Measurements from ENCODE around the gene ENC1. TPM values are rescaled to one million over a fixed set of nuclear protein-coding genes. Genes with fewer than 3 reads are reported as not detected.

The ENC1 gene
- total RNA-seq, 1 donor from 2014 or later = 3.8 TPM

DNA sequence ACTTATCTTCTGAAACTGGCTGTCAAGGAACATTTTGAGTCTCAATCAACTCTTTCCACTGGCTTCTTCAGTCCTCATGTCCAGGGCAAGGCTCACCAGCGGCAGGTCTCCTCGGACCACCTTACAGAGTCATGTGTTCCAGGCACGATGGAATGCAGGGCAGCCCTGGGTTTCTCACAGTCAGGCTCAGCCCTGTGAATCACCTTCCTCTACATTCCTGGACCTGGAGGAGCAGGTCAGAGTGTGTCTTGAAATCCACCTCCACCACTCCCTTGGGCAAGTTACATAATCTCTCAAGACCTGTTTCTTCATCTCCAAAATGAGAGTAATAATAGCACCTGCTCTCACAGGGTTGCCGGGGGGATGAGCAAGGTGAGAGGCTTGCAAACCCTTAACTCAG is 16.0 kb downstream of the ENC1 start:
- Histone ChIP-seq H3K9me3 (replicated peaks) (no peaks in the 10 kb centered on the region), H3K4me3 (no peak overlapping the region), H3K27me3 (ENCODE audit: low read depth) (peaks cover 22% of the 10 kb centered on the region), H3K36me3 (peaks cover 14% of the 10 kb centered on the region), H3K4me1 (no peaks in the 10 kb centered on the region), H3K27ac (replicated peaks) (no peak overlapping the region)
- TF ChIP-seq, protein P1, sequence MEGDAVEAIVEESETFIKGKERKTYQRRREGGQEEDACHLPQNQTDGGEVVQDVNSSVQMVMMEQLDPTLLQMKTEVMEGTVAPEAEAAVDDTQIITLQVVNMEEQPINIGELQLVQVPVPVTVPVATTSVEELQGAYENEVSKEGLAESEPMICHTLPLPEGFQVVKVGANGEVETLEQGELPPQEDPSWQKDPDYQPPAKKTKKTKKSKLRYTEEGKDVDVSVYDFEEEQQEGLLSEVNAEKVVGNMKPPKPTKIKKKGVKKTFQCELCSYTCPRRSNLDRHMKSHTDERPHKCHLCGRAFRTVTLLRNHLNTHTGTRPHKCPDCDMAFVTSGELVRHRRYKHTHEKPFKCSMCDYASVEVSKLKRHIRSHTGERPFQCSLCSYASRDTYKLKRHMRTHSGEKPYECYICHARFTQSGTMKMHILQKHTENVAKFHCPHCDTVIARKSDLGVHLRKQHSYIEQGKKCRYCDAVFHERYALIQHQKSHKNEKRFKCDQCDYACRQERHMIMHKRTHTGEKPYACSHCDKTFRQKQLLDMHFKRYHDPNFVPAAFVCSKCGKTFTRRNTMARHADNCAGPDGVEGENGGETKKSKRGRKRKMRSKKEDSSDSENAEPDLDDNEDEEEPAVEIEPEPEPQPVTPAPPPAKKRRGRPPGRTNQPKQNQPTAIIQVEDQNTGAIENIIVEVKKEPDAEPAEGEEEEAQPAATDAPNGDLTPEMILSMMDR (IDR thresholded peaks at IDR 0.05; ENCODE audit: borderline replicate concordance) = no peak
- intact Hi-C loops (cut with micrococcal nuclease) = no loop called here
- no peak for DNase-seq

- peaks cover 8% of the 10 kb centered on the region for H3K36me3 ChIP-seq
- no peaks in the 10 kb centered on the region for H3K4me1 ChIP-seq
- peaks cover 22% of the 10 kb centered on the region for H3K27me3 ChIP-seq (ENCODE audit: low read depth)
- no peak for DNase-seq
- TF ChIP-seq, protein P1 (IDR thresholded peaks at IDR 0.05; ENCODE audit: borderline replicate concordance) = no peak
- intact Hi-C loops (cut with micrococcal nuclease) = no loop called here
- H3K4me3 ChIP-seq = no peak overlapping the region
- no peaks in the 10 kb centered on the region for H3K9me3 ChIP-seq (replicated peaks)
- H3K27ac ChIP-seq (replicated peaks) = no peak overlapping the region
These were observed 16.6 kb downstream of the ENC1 start for GRCh38 chr5:74623748-74624408.

DNA sequence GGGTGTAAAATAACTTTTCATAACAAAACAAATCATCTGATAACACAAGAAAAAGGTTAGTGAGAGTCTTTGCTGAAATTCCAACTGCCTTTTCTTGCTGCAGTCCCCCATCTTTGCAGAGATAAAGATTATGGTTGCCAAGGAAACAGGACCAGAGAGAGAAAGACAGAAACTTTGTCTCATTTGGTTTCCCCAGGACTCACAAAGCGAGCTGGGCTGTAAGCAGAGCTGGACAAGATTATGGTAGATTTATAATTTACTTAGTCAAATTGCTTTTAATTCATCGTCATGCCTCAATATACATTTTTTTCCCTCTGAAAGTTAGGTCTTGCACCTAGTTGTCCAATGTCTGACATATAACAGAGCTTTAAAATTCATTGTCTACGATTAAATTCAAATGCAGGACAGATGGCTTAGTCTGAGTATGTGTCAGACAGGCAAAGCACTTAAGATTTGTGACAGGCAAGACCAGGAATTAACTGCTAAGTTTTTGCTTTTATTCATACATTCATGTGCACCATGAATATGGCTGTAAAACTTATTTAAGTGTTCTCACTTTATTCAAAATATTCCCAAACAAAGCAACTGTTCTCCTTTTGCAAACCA is 17.4 kb downstream of the ENC1 start:
- peaks cover 22% of the 10 kb centered on the region for H3K27me3 ChIP-seq (ENCODE audit: low read depth)
- H3K4me3 ChIP-seq = no peak overlapping the region
- no peak overlapping the region for H3K27ac ChIP-seq (replicated peaks)
- no peaks in the 10 kb centered on the region for H3K4me1 ChIP-seq
- H3K36me3 ChIP-seq = peaks cover under 1% of the 10 kb centered on the region
- no peaks in the 10 kb centered on the region for H3K9me3 ChIP-seq (replicated peaks)
- intact Hi-C loops (cut with micrococcal nuclease) = no loop called here
- no peak for DNase-seq
- TF ChIP-seq, protein P1 (IDR thresholded peaks at IDR 0.05; ENCODE audit: borderline replicate concordance) = no peak

- Histone ChIP-seq H3K9me3 (replicated peaks) (no peaks in the 10 kb centered on the region), H3K36me3 (no peaks in the 10 kb centered on the region), H3K4me1 (no peaks in the 10 kb centered on the region), H3K27me3 (ENCODE audit: low read depth) (peaks cover 22% of the 10 kb centered on the region), H3K4me3 (no peak overlapping the region), H3K27ac (replicated peaks) (no peak overlapping the region)
- no peak for DNase-seq
- intact Hi-C loops (cut with micrococcal nuclease) = no loop called here
- TF ChIP-seq, protein P1 (IDR thresholded peaks at IDR 0.05; ENCODE audit: borderline replicate concordance) = no peak
These were observed 18.4 kb downstream of the ENC1 start for GRCh38 chr5:74622122-74622521.

- H3K36me3 ChIP-seq = no peaks in the 10 kb centered on the region
- H3K9me3 ChIP-seq (replicated peaks) = no peaks in the 10 kb centered on the region
- H3K27me3 ChIP-seq (ENCODE audit: low read depth) = peaks cover 22% of the 10 kb centered on the region
- H3K4me3 ChIP-seq = no peak overlapping the region
- TF ChIP-seq, protein P1 (IDR thresholded peaks at IDR 0.05; ENCODE audit: borderline replicate concordance) = no peak
- no peak overlapping the region for H3K27ac ChIP-seq (replicated peaks)
- no peaks in the 10 kb centered on the region for H3K4me1 ChIP-seq
- DNase-seq = no peak
- intact Hi-C loops (cut with micrococcal nuclease) = no loop called here
These were observed 19.0 kb downstream of the ENC1 start for GRCh38 chr5:74621492-74621891.
